Measurements from ENCODE around the gene RFC1. TPM values are rescaled to one million over a fixed set of nuclear protein-coding genes. Genes with fewer than 3 reads are reported as not detected.

The RFC1 gene
- polyA plus RNA-seq, 1 donor from 2014 or later = 20.7 TPM

GRCh38 chr4:39326468-39326977 is 39.6 kb downstream of the RFC1 start (continued):
- no peak for TF ChIP-seq EZH2 (IDR thresholded peaks at IDR 0.05; ENCODE audit: borderline replicate concordance, insufficient read depth, low read length, poor library complexity, severe bottlenecking)

- Histone ChIP-seq H3K79me2 (replicated peaks; ENCODE audit: insufficient read depth, low read length) (no peaks in the 10 kb centered on the region), H3K4me2 (ENCODE audit: low read length) (no peak overlapping the region), H3K27ac (ENCODE audit: low read length) (no peak overlapping the region), H3K9me3 (ENCODE audit: low read length) (no peaks in the 10 kb centered on the region), H3K36me3 (ENCODE audit: insufficient read depth, low read length) (no peaks in the 10 kb centered on the region), H3K9me2 (ENCODE audit: insufficient read depth, low read length) (no peaks in the 10 kb centered on the region), H2AFZ (ENCODE audit: low read depth, low read length) (no peak overlapping the region), H3K27me3 (ENCODE audit: insufficient read depth, low read depth, low read length) (no peaks in the 10 kb centered on the region), H3K4me3 (ENCODE audit: low read length) (no peak overlapping the region), H3F3A (ENCODE audit: insufficient read depth, low read length, poor library complexity, severe bottlenecking) (no peaks in the 10 kb centered on the region), H4K20me1 (ENCODE audit: insufficient read depth) (no peaks in the 10 kb centered on the region), H3K9ac (ENCODE audit: low read length) (no peak overlapping the region)
- TF ChIP-seq TAF1 (IDR thresholded peaks at IDR 0.05; ENCODE audit: low read depth) (no peak), MXI1 (conservative IDR thresholded peaks at IDR 0.05; ENCODE audit: poor library complexity, severe bottlenecking) (no peak), EZH2 (IDR thresholded peaks at IDR 0.05; ENCODE audit: borderline replicate concordance, insufficient read depth, low read length, poor library complexity, severe bottlenecking) (no peak), SMC3 (conservative IDR thresholded peaks at IDR 0.05; ENCODE audit: poor library complexity) (no peak), EP300 (conservative IDR thresholded peaks at IDR 0.05; ENCODE audit: poor library complexity, severe bottlenecking) (no peak), RAD21 (conservative IDR thresholded peaks at IDR 0.05) (no peak), POLR2AphosphoS5 (IDR thresholded peaks at IDR 0.05) (no peak)
- TF ChIP-seq, protein P1, sequence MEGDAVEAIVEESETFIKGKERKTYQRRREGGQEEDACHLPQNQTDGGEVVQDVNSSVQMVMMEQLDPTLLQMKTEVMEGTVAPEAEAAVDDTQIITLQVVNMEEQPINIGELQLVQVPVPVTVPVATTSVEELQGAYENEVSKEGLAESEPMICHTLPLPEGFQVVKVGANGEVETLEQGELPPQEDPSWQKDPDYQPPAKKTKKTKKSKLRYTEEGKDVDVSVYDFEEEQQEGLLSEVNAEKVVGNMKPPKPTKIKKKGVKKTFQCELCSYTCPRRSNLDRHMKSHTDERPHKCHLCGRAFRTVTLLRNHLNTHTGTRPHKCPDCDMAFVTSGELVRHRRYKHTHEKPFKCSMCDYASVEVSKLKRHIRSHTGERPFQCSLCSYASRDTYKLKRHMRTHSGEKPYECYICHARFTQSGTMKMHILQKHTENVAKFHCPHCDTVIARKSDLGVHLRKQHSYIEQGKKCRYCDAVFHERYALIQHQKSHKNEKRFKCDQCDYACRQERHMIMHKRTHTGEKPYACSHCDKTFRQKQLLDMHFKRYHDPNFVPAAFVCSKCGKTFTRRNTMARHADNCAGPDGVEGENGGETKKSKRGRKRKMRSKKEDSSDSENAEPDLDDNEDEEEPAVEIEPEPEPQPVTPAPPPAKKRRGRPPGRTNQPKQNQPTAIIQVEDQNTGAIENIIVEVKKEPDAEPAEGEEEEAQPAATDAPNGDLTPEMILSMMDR (IDR thresholded peaks at IDR 0.05; ENCODE audit: poor library complexity, severe bottlenecking) = no peak
- TF ChIP-seq, protein P2, sequence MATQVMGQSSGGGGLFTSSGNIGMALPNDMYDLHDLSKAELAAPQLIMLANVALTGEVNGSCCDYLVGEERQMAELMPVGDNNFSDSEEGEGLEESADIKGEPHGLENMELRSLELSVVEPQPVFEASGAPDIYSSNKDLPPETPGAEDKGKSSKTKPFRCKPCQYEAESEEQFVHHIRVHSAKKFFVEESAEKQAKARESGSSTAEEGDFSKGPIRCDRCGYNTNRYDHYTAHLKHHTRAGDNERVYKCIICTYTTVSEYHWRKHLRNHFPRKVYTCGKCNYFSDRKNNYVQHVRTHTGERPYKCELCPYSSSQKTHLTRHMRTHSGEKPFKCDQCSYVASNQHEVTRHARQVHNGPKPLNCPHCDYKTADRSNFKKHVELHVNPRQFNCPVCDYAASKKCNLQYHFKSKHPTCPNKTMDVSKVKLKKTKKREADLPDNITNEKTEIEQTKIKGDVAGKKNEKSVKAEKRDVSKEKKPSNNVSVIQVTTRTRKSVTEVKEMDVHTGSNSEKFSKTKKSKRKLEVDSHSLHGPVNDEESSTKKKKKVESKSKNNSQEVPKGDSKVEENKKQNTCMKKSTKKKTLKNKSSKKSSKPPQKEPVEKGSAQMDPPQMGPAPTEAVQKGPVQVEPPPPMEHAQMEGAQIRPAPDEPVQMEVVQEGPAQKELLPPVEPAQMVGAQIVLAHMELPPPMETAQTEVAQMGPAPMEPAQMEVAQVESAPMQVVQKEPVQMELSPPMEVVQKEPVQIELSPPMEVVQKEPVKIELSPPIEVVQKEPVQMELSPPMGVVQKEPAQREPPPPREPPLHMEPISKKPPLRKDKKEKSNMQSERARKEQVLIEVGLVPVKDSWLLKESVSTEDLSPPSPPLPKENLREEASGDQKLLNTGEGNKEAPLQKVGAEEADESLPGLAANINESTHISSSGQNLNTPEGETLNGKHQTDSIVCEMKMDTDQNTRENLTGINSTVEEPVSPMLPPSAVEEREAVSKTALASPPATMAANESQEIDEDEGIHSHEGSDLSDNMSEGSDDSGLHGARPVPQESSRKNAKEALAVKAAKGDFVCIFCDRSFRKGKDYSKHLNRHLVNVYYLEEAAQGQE (IDR thresholded peaks at IDR 0.05; ENCODE audit: borderline replicate concordance) = no peak
Observed at GRCh38 chr4:39324897-39325613, 41.1 kb downstream of the RFC1 start.

- Histone ChIP-seq H3K27ac (ENCODE audit: low read length) (no peak overlapping the region), H3F3A (ENCODE audit: insufficient read depth, low read length, poor library complexity, severe bottlenecking) (no peaks in the 10 kb centered on the region), H2AFZ (ENCODE audit: low read depth, low read length) (no peak overlapping the region), H3K79me2 (replicated peaks; ENCODE audit: insufficient read depth, low read length) (no peaks in the 10 kb centered on the region), H3K27me3 (ENCODE audit: insufficient read depth, low read depth, low read length) (no peaks in the 10 kb centered on the region), H3K4me2 (ENCODE audit: low read length) (no peak overlapping the region), H3K9me2 (ENCODE audit: insufficient read depth, low read length) (no peaks in the 10 kb centered on the region), H3K9ac (ENCODE audit: low read length) (no peak overlapping the region), H3K36me3 (ENCODE audit: insufficient read depth, low read length) (no peaks in the 10 kb centered on the region), H4K20me1 (ENCODE audit: insufficient read depth) (no peaks in the 10 kb centered on the region), H3K4me3 (ENCODE audit: low read length) (no peak overlapping the region), H3K9me3 (ENCODE audit: low read length) (no peaks in the 10 kb centered on the region)
- TF ChIP-seq TAF1 (IDR thresholded peaks at IDR 0.05; ENCODE audit: low read depth) (no peak), MXI1 (conservative IDR thresholded peaks at IDR 0.05; ENCODE audit: poor library complexity, severe bottlenecking) (no peak), SMC3 (conservative IDR thresholded peaks at IDR 0.05; ENCODE audit: poor library complexity) (no peak), POLR2AphosphoS5 (IDR thresholded peaks at IDR 0.05) (no peak), RAD21 (conservative IDR thresholded peaks at IDR 0.05) (no peak)
- TF ChIP-seq, protein P1 (IDR thresholded peaks at IDR 0.05; ENCODE audit: poor library complexity, severe bottlenecking) = no peak
Observed at GRCh38 chr4:39324446-39324845, 41.7 kb downstream of the RFC1 start.

All from neural cell (in vitro differentiated cells).